IPS-20b (cell line): Measurements from ENCODE around the gene PRDM16.
A peak's percentile ranks its signal among the peaks of the same experiment; 100 is the strongest.

Experiments
- H3K27ac ChIP-seq: one replicate; pipeline ENCODE4 v1.5.1; 2013; ENCODE audit warnings: low read length
- H3K27me3 ChIP-seq: 2 replicates; pipeline ENCODE4 v1.6.1; 2013; ENCODE audit warnings: mild to moderate bottlenecking, low read length, inconsistent platforms; ENCODE audit not compliant: insufficient read depth
- H3K36me3 ChIP-seq: 2 replicates; pipeline ENCODE4 v1.6.1; 2013; ENCODE audit warnings: low read depth, mild to moderate bottlenecking, inconsistent platforms, low read length, moderate library complexity; ENCODE audit not compliant: insufficient read depth
- H3K4me1 ChIP-seq: 2 replicates; pipeline ENCODE4 v1.6.1; 2013; ENCODE audit warnings: mild to moderate bottlenecking, control low read depth, inconsistent platforms, low read length, moderate library complexity; ENCODE audit not compliant: insufficient read depth
- H3K4me3 ChIP-seq: 2 replicates; pipeline ENCODE4 v1.5.1; 2013; ENCODE audit warnings: mild to moderate bottlenecking, low read length, inconsistent platforms
- H3K9ac ChIP-seq: 2 replicates; pipeline ENCODE4 v1.6.1; 2013; ENCODE audit warnings: low read depth, mild to moderate bottlenecking, inconsistent platforms, low read length, moderate library complexity
- H3K9me3 ChIP-seq: 2 replicates; pipeline ENCODE4 v1.6.1; 2013; ENCODE audit warnings: mild to moderate bottlenecking, low read depth, low read length, inconsistent platforms; ENCODE audit not compliant: insufficient read depth

Gene PRDM16

DNA sequence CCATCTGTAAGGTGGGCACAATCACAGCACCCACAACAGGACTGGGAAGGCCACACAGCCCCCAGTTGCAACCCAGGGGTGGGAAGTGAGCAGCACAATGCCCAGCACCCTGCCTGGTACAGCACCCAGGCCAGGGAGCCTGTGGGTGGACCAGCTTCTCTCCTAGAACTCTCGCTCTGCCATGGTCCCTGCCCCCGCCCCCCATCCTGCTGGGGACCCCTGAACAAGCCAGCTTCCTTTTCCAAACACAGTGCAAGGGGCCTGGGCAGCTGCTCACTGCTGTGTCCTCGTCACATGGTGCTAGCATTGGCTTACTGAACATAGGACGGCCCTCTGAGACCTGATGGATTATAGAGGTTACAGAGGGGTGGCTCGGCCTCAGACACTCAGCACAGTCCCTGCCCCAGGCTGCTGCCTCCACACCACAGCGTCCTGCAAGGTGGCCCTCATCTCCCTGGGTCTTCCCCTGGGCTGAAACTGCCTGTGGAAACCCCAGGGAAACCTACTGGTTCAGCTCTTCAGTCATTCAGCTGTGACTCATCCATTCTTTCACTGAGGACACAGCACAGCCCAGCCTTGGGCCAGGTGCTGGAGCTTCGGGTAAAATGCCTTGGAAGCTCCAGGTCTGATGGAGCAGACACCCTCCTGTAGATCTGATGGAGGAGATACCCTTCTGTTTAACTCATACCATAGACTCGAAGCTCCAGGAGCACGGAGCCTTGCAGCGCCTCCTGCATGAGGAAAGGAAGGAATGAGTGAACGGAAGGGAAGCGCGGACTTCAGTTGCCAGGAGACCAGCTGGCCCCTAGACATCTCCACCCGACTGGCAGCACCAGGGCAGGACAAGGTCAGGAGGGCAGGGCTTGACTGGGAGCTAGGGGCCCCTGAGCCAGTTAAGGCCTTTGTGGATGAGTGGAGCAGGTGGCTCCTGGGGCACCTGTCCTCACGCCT is 8.1 kb upstream of the PRDM16 start:
- no peaks in the 10 kb centered on the region; the same call in 1 of the 2 replicates for H3K9me3 ChIP-seq
- H3K4me3 ChIP-seq, result no peak overlapping the region
- H3K27me3 ChIP-seq, result peaks cover 91% of the 10 kb centered on the region
- no peak overlapping the region for H3K9ac ChIP-seq
- no peaks in the 10 kb centered on the region for H3K36me3 ChIP-seq
- H3K4me1 ChIP-seq, result peaks cover 5% of the 10 kb centered on the region
- H3K27ac ChIP-seq, result no peak overlapping the region

DNA sequence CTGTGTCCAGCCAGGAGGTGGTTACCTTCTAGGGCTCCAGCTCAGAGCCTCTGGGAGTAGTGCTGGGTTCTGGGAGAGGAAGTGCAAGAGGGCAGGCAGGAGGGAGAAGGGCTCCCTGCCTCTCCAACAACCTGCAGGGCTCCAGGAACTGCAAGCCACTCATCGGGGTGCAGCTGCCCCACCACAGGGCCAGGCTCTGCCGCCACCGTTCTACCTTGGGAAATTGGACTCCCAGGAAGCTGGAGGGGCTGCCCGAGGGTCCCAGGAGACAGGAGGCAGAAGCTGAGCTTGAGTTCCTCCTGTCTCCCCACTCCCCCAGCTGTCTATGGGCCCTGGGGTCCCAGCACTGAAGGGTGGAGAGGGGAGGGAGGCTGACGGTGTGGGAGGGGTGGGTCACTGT is 7.4 kb upstream of the PRDM16 start:
- peaks cover 5% of the 10 kb centered on the region for H3K4me1 ChIP-seq
- no peaks in the 10 kb centered on the region; the same call in 1 of the 2 replicates for H3K9me3 ChIP-seq
- H3K27ac ChIP-seq, result no peak overlapping the region
- peaks cover 96% of the 10 kb centered on the region for H3K27me3 ChIP-seq
- no peak overlapping the region for H3K9ac ChIP-seq
- H3K4me3 ChIP-seq, result no peak overlapping the region
- H3K36me3 ChIP-seq, result no peaks in the 10 kb centered on the region

DNA sequence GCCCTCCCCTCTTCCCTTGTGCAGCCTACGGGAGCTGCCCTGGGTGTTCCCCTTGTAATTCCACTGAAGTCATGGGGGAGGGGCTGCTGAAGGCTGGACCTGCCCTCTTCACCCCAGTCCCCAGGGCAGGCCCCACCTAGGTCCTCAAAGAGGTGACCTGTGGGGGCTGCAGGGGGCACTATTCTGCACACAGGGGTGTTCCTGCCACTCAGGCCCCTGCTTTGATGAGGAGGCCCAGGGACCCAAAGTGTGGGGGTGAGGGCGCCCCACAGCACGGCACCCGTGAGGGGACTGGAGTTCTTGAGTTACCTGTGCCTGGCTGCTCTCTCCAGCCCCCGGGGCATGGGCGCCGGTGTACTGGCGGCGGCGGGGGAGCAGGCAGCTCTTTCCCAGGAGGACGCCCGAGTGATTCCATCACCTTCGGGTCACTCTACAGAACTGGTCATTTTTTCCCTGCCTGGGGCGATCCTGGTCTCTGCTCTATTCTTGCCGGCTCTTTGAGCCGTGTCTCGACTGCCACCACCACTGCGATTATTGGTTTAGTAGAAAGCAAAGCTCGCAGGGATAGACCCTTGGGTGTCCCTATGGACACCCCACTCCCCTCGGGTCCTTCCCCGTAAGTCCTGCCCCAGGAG is 6.9 kb upstream of the PRDM16 start:
- Histone ChIP-seq H3K9ac (no peak overlapping the region), H3K4me1 (peaks cover 5% of the 10 kb centered on the region), H3K27me3 (peaks cover 96% of the 10 kb centered on the region), H3K9me3 (no peaks in the 10 kb centered on the region; the same call in 1 of the 2 replicates), H3K27ac (no peak overlapping the region), H3K36me3 (no peaks in the 10 kb centered on the region), H3K4me3 (peak overlapping the region; percentile 56; the same call in 1 of the 2 replicates)

DNA sequence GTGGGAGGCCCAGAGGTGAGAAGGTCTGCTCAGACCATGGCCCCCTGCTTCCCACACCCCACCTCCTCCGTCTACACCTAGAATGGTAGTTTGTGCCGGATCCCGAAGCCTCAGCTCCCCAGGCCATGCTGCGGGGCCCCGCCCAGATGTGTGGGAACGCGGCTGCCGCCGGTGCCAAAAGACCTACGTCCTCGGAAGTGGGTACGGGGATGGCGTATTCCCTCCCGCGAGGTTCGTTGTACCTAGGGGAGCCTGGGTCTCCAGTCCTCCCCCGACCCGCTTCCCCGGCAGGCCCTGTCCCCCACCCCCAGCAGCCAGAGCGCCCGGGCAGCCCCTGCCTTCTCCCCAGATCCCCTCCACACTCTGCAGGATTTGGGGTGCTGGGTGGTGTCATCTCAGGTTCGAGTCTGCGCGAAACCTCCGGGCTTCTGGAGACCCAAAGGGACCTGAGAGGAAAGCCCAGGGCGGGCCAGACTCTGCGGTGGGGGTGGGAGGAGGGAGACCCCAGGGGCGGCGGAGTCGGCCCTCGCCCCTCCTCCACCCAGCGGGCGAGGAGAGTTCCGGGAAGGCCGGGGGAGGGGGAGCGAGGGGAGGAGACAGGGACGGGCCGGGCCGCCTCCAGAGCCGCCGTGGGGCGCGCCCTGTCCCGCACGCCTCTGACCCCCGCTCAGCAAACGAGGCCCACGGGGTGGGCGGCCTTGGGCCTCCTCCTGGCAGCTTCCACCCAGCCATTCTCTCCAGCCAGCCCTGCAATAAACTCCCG is 6.2 kb upstream of the PRDM16 start:
- H3K27ac ChIP-seq, result no peak overlapping the region
- H3K9me3 ChIP-seq, result no peaks in the 10 kb centered on the region; the same call in 1 of the 2 replicates
- no peaks in the 10 kb centered on the region for H3K36me3 ChIP-seq
- H3K4me3 ChIP-seq, result peak overlapping the region; percentile 56; the same call in 1 of the 2 replicates
- H3K4me1 ChIP-seq, result peaks cover 5% of the 10 kb centered on the region
- H3K27me3 ChIP-seq, result peaks cover 99% of the 10 kb centered on the region
- H3K9ac ChIP-seq, result no peak overlapping the region

DNA sequence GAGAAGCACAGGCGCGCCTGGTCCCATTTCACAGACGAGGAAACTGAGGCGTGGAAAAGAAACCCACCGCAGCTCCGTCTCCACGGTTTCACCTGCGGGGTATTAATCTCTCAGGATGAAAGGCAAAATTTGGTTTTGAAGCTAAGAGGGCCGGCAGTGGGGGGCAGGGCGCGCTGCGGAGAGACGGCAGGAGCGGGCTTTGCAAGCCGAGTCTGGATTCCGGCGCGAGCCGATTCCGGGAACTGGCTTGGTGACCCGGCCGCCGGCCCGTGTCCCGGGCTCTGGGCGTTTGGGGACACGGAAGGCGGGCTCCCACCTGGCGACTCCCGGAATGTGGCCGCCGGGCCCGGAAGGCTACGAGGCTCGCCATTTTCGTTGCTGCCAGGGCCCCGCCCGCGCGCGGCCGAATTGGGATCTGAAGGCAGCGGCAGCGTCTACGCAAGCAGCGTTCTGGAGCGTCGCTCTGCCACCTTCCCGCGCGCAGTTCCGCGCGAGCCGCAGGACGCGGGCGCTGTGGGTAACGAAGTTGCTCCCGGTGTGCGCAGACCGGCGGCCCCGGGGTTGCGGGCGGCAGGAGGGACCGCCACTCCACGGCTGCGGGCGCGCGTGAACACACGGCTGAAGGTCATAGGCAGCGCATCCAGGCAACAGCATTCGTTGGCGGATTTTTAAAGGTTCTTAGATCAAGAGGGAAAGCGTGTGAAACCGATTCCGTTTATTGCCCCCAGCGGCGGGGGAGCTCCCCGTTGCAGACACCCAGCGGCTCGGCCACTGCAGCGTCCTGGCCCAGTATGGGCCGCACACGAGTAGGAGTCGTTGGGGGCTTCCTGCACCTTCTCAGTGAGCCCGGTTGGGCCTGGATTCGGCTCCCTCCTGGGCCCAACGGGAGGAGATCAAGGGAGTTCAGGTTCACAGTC is 5.4 kb upstream of the PRDM16 start:
- H3K27ac ChIP-seq, result no peak overlapping the region
- peaks cover 99% of the 10 kb centered on the region for H3K27me3 ChIP-seq
- peaks cover 5% of the 10 kb centered on the region for H3K4me1 ChIP-seq
- no peaks in the 10 kb centered on the region for H3K36me3 ChIP-seq
- H3K4me3 ChIP-seq, result peak overlapping the region; percentile 52
- no peaks in the 10 kb centered on the region; the same call in 1 of the 2 replicates for H3K9me3 ChIP-seq
- H3K9ac ChIP-seq, result no peak overlapping the region

DNA sequence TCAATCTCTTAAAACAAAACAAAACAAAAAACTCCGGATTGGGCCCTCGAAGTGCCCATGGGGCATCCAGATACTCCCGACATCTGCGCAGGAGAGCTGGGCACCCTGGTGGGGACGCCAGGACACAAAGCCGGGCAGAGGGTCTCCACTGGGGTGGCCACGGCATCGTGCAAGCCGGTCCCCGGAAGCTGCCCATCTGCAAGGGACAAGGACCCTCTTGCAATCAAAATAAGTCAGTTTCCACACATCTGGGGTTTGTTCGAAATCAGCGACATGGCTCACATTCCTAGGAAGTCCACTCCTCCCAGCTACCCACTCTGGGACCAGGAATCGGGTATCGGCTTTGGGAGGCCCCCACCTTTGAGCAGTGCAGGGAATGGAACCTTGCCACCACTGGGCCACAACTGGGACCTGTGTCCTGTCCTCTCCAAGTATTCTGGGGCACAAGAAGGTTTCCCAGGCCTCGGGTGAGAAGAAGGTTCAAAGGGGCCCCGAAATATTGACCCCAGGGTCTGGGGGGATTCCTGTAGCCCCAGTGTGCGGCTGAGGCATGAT is 4.6 kb upstream of the PRDM16 start:
- H3K36me3 ChIP-seq, result no peaks in the 10 kb centered on the region
- H3K9ac ChIP-seq, result no peak overlapping the region
- H3K27ac ChIP-seq, result no peak overlapping the region
- H3K4me3 ChIP-seq, result no peak overlapping the region
- peaks cover 5% of the 10 kb centered on the region for H3K4me1 ChIP-seq
- peaks cover 97% of the 10 kb centered on the region for H3K27me3 ChIP-seq
- no peaks in the 10 kb centered on the region; the same call in 1 of the 2 replicates for H3K9me3 ChIP-seq

DNA sequence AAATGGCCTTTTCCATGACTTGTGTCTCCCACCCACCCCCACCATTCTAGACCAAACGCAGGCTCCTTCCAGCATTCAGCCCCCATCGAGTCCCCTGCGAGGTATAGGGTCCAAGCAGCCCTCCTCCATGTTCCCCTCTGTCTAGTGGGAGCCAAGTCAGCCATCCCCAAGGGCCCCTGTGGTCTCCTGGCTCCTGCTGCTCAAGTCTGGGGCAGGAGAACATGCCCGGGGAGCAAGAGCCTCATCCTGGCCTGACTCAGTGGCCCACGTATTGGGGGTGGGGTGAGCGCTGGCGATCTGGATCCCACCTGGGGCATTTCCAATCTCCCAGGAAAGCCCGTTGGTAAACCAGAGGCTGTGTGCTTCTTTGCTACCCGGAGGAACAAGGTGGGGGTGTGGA is 4.1 kb upstream of the PRDM16 start:
- no peak overlapping the region for H3K9ac ChIP-seq
- no peaks in the 10 kb centered on the region; the same call in 1 of the 2 replicates for H3K9me3 ChIP-seq
- H3K4me1 ChIP-seq, result peaks cover 5% of the 10 kb centered on the region
- H3K36me3 ChIP-seq, result no peaks in the 10 kb centered on the region
- peaks cover 97% of the 10 kb centered on the region for H3K27me3 ChIP-seq
- H3K27ac ChIP-seq, result no peak overlapping the region
- H3K4me3 ChIP-seq, result no peak overlapping the region

DNA sequence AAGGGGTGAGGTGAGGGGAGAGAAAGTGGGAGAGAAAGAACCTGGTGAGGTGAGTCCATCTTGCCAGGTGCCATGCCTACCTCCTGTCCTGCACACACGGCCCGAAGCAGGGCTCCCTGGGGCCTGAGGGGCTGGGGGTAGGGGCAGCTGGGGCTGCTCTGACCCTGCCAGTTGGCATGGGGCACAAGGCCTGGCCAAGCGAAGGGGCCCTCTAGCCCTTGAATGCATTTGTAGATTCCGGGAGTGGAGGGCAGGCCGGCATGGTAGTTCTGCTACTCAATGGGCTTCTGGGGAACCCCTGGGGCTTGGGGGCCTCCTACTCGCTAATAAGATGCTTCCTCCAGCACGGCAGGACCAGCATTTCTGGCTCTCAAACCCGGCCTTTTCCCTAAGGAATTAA is 3.6 kb upstream of the PRDM16 start:
- Histone ChIP-seq H3K4me3 (no peak overlapping the region), H3K9ac (no peak overlapping the region), H3K36me3 (no peaks in the 10 kb centered on the region), H3K9me3 (no peaks in the 10 kb centered on the region; the same call in 1 of the 2 replicates), H3K27me3 (peaks cover 95% of the 10 kb centered on the region), H3K4me1 (peaks cover 5% of the 10 kb centered on the region), H3K27ac (no peak overlapping the region)

DNA sequence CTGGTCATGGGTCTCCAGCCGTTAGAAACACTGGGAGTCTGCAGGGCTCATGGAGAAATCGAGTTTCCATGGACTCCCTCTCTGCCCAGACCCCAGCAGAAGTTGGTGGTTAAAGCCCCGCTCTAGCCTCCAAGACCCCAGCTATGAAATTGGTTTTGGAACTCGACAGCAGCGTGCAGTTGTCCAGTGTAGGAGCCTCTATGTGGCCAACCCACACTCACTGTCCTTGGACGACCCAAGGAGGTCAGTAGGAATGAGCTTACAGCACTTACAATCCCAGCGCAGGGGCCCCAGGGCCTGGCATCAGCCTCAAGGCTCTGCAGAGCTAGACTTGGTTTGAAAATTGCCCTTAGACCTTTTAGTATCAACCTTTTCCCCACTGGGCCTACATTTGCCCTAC is 3.2 kb upstream of the PRDM16 start:
- Histone ChIP-seq H3K27me3 (peaks cover 95% of the 10 kb centered on the region), H3K9me3 (no peaks in the 10 kb centered on the region; the same call in 1 of the 2 replicates), H3K4me1 (peaks cover 5% of the 10 kb centered on the region), H3K9ac (no peak overlapping the region), H3K4me3 (no peak overlapping the region), H3K27ac (no peak overlapping the region), H3K36me3 (no peaks in the 10 kb centered on the region)

DNA sequence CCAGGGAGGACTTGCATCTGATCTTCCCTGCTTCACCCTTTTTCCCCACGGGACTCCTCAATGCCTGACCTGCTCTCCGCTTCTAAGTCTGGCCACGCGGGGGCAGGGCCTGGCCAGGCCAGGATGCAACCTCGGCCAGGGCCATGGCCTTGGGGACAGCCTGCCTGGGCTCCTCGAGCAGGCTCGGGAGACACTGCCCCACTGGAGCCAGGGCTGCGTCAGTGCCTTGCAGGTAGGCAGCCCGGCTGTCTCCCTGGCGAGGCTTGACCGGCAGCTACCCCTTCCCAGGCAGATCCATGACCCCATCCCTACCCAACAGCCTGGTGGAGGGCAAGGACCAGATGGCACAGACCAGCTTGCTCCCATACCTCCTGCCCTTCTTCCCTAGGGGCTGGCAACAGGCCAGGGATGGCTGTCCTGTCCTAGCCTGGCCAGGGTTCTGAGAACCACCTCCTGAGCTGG is 2.7 kb upstream of the PRDM16 start:
- no peaks in the 10 kb centered on the region; the same call in 1 of the 2 replicates for H3K9me3 ChIP-seq
- H3K9ac ChIP-seq, result no peak overlapping the region
- H3K36me3 ChIP-seq, result no peaks in the 10 kb centered on the region
- H3K27me3 ChIP-seq, result peaks cover 95% of the 10 kb centered on the region
- H3K27ac ChIP-seq, result no peak overlapping the region
- no peak overlapping the region for H3K4me3 ChIP-seq
- peaks cover 5% of the 10 kb centered on the region for H3K4me1 ChIP-seq
